HepG2 (cell line): ENCODE results near the gene CTPS2.

Source experiments
- ESRRA ChIP-seq: sonication (generic); formaldehyde crosslinking; IDR thresholded peaks from 2 replicates; pipeline ENCODE4 v1.5.1; 2020; ENCODE audit warnings: mild to moderate bottlenecking, low read depth, missing genetic modification reagents
- EZH2 ChIP-seq: conservative IDR thresholded peaks from 2 replicates; pipeline ENCODE4 v1.6.1; 2012; ENCODE audit warnings: mild to moderate bottlenecking, low read depth, low read length, moderate library complexity
- TBP ChIP-seq: sonication (generic); formaldehyde crosslinking; IDR thresholded peaks from 2 replicates; pipeline ENCODE4 v1.5.0; 2020; ENCODE audit warnings: missing genetic modification reagents
- ZNF614 ChIP-seq: IDR thresholded peaks from 2 replicates; pipeline ENCODE4 v1.6.1; 2018; ENCODE audit warnings: missing biosample characterization, missing genetic modification reagents, inconsistent platforms, borderline replicate concordance
- TF ChIP-seq, protein P1 (sequence below): sonication (generic); formaldehyde crosslinking; IDR thresholded peaks from 2 replicates; pipeline ENCODE4 v1.5.0; 2020; ENCODE audit warnings: mild to moderate bottlenecking, missing genetic modification reagents, moderate library complexity

DNA sequence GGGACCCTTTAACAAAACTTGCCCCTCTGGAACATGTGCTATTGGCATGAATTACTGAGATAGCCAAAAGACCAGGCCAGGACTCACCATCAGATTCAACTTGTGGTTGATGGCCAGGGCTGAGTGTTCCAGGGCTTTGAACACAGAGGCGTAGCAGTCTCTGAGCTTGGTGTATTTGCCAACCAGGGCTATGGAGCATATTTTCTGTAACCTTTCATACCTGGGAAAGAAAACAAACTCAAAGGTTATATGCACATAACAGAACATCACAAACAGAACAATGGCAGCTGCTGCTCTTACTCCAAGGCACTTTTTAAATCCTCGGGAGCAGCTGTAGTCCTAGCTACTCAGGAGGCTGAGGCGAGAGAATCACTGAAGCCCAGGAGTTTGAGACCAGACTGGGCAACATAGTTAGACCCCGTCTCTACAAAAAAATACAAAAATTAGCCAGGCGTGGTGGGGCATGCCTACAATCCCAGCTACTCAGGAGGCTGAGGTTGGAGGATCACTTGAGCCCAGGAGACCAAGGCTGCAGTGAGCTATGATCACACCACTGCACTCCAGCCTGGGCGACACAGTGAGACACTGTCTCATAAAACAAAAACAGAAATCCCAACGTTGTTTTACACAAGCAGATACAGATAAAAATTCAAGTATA lies 29.3 kb downstream of the CTPS2 start:
- TF ChIP-seq EZH2 (no peak), ESRRA (no peak), ZNF614 (no peak), TBP (CRISPR knock-in tag) (no peak)
- TF ChIP-seq, protein P1, sequence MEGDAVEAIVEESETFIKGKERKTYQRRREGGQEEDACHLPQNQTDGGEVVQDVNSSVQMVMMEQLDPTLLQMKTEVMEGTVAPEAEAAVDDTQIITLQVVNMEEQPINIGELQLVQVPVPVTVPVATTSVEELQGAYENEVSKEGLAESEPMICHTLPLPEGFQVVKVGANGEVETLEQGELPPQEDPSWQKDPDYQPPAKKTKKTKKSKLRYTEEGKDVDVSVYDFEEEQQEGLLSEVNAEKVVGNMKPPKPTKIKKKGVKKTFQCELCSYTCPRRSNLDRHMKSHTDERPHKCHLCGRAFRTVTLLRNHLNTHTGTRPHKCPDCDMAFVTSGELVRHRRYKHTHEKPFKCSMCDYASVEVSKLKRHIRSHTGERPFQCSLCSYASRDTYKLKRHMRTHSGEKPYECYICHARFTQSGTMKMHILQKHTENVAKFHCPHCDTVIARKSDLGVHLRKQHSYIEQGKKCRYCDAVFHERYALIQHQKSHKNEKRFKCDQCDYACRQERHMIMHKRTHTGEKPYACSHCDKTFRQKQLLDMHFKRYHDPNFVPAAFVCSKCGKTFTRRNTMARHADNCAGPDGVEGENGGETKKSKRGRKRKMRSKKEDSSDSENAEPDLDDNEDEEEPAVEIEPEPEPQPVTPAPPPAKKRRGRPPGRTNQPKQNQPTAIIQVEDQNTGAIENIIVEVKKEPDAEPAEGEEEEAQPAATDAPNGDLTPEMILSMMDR (CRISPR knock-in tag) = no peak
